SK-N-SH treated with all-trans-retinoic acid at 6 μM for 48 hours (cell line): Measurements from ENCODE around the gene QPRT.

Source experiments
- ATAC-seq: fragments of 200-7000 bp; cut with Tn5 transposase; 3 replicates; pipeline ENCODE4 v1.9.1; 2020; ENCODE audit warnings: mild to moderate bottlenecking, moderate library complexity
- ARNTL ChIP-seq: fragments of 450-650 bp; formaldehyde crosslinking; IDR thresholded peaks from 2 replicates; pipeline ENCODE4 v1.5.0; 2020; ENCODE audit warnings: low read depth, mild to moderate bottlenecking, moderate library complexity, borderline replicate concordance
- BACH2 ChIP-seq: fragments of 250-450 bp; sonication (Bioruptor Pico); IDR thresholded peaks from 2 replicates; pipeline ENCODE4 v1.9.0; 2021; ENCODE audit warnings: mild to moderate bottlenecking, borderline replicate concordance
- CSDC2 ChIP-seq: fragments of 250-450 bp; sonication (Bioruptor Pico); IDR thresholded peaks from 2 replicates; pipeline ENCODE4 v1.5.0; 2020; ENCODE audit warnings: mild to moderate bottlenecking, moderate library complexity
- CSRNP3 ChIP-seq: fragments of 250-450 bp; sonication (Bioruptor Pico); IDR thresholded peaks from 2 replicates; pipeline ENCODE4 v1.5.1; 2021; ENCODE audit warnings: mild to moderate bottlenecking, moderate library complexity
- ESRRG ChIP-seq: fragments of 250-450 bp; sonication (Bioruptor Pico); IDR thresholded peaks from 2 replicates; pipeline ENCODE4 v1.6.1; 2021; ENCODE audit warnings: mild to moderate bottlenecking
- GLIS3 ChIP-seq: fragments of 250-450 bp; sonication (Bioruptor Pico); IDR thresholded peaks from 2 replicates; pipeline ENCODE4 v1.5.0; 2020; ENCODE audit warnings: mild to moderate bottlenecking, moderate library complexity
- ISL1 ChIP-seq: fragments of 250-450 bp; sonication (Bioruptor Pico); IDR thresholded peaks from 2 replicates; pipeline ENCODE4 v2.1.2; 2022; ENCODE audit warnings: mild to moderate bottlenecking, moderate library complexity
- OSR1 ChIP-seq: fragments of 250-450 bp; sonication (Bioruptor Pico); IDR thresholded peaks from 2 replicates; pipeline ENCODE4 v1.8.0; 2022; ENCODE audit warnings: moderate library complexity, mild to moderate bottlenecking, inconsistent platforms
- PATZ1 ChIP-seq: fragments of 250-450 bp; sonication (Bioruptor Pico); IDR thresholded peaks from 2 replicates; pipeline ENCODE4 v1.8.0; 2020; ENCODE audit warnings: mild to moderate bottlenecking, moderate library complexity, borderline replicate concordance
- POU6F1 ChIP-seq: fragments of 250-450 bp; sonication (Bioruptor Pico); IDR thresholded peaks from 2 replicates; pipeline ENCODE4 v1.8.0; 2021; ENCODE audit warnings: low read depth, mild to moderate bottlenecking, moderate library complexity, borderline replicate concordance
- PPARA ChIP-seq: fragments of 250-450 bp; sonication (Bioruptor Pico); IDR thresholded peaks from 2 replicates; pipeline ENCODE4 v1.5.0; 2020; ENCODE audit warnings: mild to moderate bottlenecking, borderline replicate concordance
- RARB ChIP-seq: fragments of 250-450 bp; sonication (Bioruptor Pico); IDR thresholded peaks from 2 replicates; pipeline ENCODE4 v1.8.0; 2021; ENCODE audit warnings: mild to moderate bottlenecking, moderate library complexity
- SNAI2 ChIP-seq: fragments of 250-450 bp; sonication (Bioruptor Pico); IDR thresholded peaks from 2 replicates; pipeline ENCODE4 v1.5.0; 2020; ENCODE audit warnings: mild to moderate bottlenecking, moderate library complexity
- TCF4 ChIP-seq: fragments of 250-450 bp; sonication (Bioruptor Pico); IDR thresholded peaks from 2 replicates; pipeline ENCODE4 v1.8.0; 2021; ENCODE audit warnings: mild to moderate bottlenecking, moderate library complexity, borderline replicate concordance
- TOX ChIP-seq: fragments of 250-450 bp; sonication (Bioruptor Pico); IDR thresholded peaks from 2 replicates; pipeline ENCODE4 v1.8.0; 2021; ENCODE audit warnings: mild to moderate bottlenecking, moderate library complexity, borderline replicate concordance
- ZC3H10 ChIP-seq: fragments of 250-450 bp; sonication (Bioruptor Pico); IDR thresholded peaks from 2 replicates; pipeline ENCODE4 v1.5.1; 2021; ENCODE audit warnings: mild to moderate bottlenecking, moderate library complexity
- ZFP3 ChIP-seq: fragments of 250-450 bp; sonication (Bioruptor Pico); IDR thresholded peaks from 2 replicates; pipeline ENCODE4 v1.5.0; 2020; ENCODE audit warnings: mild to moderate bottlenecking, moderate library complexity
- ZFP30 ChIP-seq: fragments of 450-650 bp; formaldehyde crosslinking; IDR thresholded peaks from 2 replicates; pipeline ENCODE4 v1.5.0; 2022; ENCODE audit warnings: mild to moderate bottlenecking, moderate library complexity
- ZNF565 ChIP-seq: fragments of 450-650 bp; formaldehyde crosslinking; conservative IDR thresholded peaks from 2 replicates; pipeline ENCODE4 v1.5.0; 2020; ENCODE audit warnings: low read depth, mild to moderate bottlenecking, moderate library complexity
- ZNF70 ChIP-seq: fragments of 450-650 bp; formaldehyde crosslinking; IDR thresholded peaks from 2 replicates; pipeline ENCODE4 v1.5.0; 2020; ENCODE audit warnings: mild to moderate bottlenecking, moderate library complexity
- ZNF8 ChIP-seq: fragments of 450-650 bp; formaldehyde crosslinking; IDR thresholded peaks from 2 replicates; pipeline ENCODE4 v1.5.0; 2020; ENCODE audit warnings: mild to moderate bottlenecking, moderate library complexity

The QPRT gene

GRCh38 chr16:29742683-29743275 lies 63.8 kb downstream of the QPRT start (continued):
- no peak for TF ChIP-seq PATZ1 (CRISPR knock-in tag)

- ATAC-seq = no peak
- TF ChIP-seq ZNF8 (CRISPR knock-in tag) (no peak), TOX (no peak), BACH2 (CRISPR knock-in tag) (no peak), ZFP3 (CRISPR knock-in tag) (no peak), POU6F1 (CRISPR knock-in tag) (no peak), CSRNP3 (CRISPR knock-in tag) (no peak), ESRRG (no peak), ARNTL (CRISPR knock-in tag) (no peak), ZNF70 (CRISPR knock-in tag) (no peak), ISL1 (CRISPR knock-in tag) (no peak), SNAI2 (CRISPR knock-in tag) (no peak), RARB (CRISPR knock-in tag) (no peak)
These were observed 64.5 kb downstream of the QPRT start for GRCh38 chr16:29743475-29743826.

- TF ChIP-seq PPARA (CRISPR knock-in tag) = no peak
- no peak for TF ChIP-seq ZFP30 (CRISPR knock-in tag)
- no peak for TF ChIP-seq SNAI2 (CRISPR knock-in tag)
- no peak for TF ChIP-seq OSR1
- no peak for TF ChIP-seq GLIS3 (CRISPR knock-in tag)
- no peak for TF ChIP-seq CSDC2 (CRISPR knock-in tag)
- TF ChIP-seq TCF4 (CRISPR knock-in tag) = no peak
- no peak for TF ChIP-seq BACH2 (CRISPR knock-in tag)
- no peak for TF ChIP-seq ZC3H10 (CRISPR knock-in tag)
- TF ChIP-seq ZNF8 (CRISPR knock-in tag) = no peak
- no peak for TF ChIP-seq ZNF565 (CRISPR knock-in tag)
- TF ChIP-seq TOX = no peak
- no peak for TF ChIP-seq PATZ1 (CRISPR knock-in tag)
- no peak for TF ChIP-seq POU6F1 (CRISPR knock-in tag)
- TF ChIP-seq ZNF70 (CRISPR knock-in tag) = no peak
- ATAC-seq = no peak
These were observed 65.0 kb downstream of the QPRT start for GRCh38 chr16:29743827-29744531.
